GM19238 (cell line): ENCODE data around the gene NEK6.

Experiments used
- DNase-seq: peaks from one replicate; pipeline ENCODE4 v3.0.0; 2011; ENCODE audit warnings: low spot score; ENCODE audit not compliant: insufficient read length

NEK6 gene

GRCh38 chr9:124354346-124355038 lies 96.7 kb downstream of the NEK6 start:
- DNase-seq, result no peak

GRCh38 chr9:124355039-124355940 lies 97.5 kb downstream of the NEK6 start:
- DNase-seq, result no peak

GRCh38 chr9:124355941-124356744 lies 98.4 kb downstream of the NEK6 start:
- no peak for DNase-seq

GRCh38 chr9:124356745-124357390 lies 99.1 kb downstream of the NEK6 start:
- no peak for DNase-seq

- DNase-seq, result no peak
Measured at GRCh38 chr9:124357721-124358361, 100.1 kb downstream of the NEK6 start.

GRCh38 chr9:124358631-124359030 lies 100.9 kb downstream of the NEK6 start:
- DNase-seq, result no peak

GRCh38 chr9:124359426-124359825 lies 101.7 kb downstream of the NEK6 start:
- DNase-seq, result no peak

- DNase-seq, result no peak
Measured at GRCh38 chr9:124359855-124360678, 102.3 kb downstream of the NEK6 start.

- no peak for DNase-seq
Measured at GRCh38 chr9:124361128-124361527, 103.4 kb downstream of the NEK6 start.

- no peak for DNase-seq
Measured at GRCh38 chr9:124363326-124364096, 105.8 kb downstream of the NEK6 start.

GRCh38 chr9:124364141-124364540 lies 106.4 kb downstream of the NEK6 start:
- no peak for DNase-seq

- DNase-seq, result no peak
Measured at GRCh38 chr9:124365036-124365435, 107.3 kb downstream of the NEK6 start.

- DNase-seq, result no peak
Measured at GRCh38 chr9:124366476-124367220, 108.9 kb downstream of the NEK6 start.

- DNase-seq, result no peak
Measured at GRCh38 chr9:124368692-124369091, 110.9 kb downstream of the NEK6 start.

- no peak for DNase-seq
Measured at GRCh38 chr9:124369231-124369797, 111.6 kb downstream of the NEK6 start.

GRCh38 chr9:124370896-124371582 lies 113.3 kb downstream of the NEK6 start:
- DNase-seq, result no peak

- DNase-seq, result no peak
Measured at GRCh38 chr9:124372038-124372437, 114.3 kb downstream of the NEK6 start.

GRCh38 chr9:124373386-124373785 lies 115.6 kb downstream of the NEK6 start:
- no peak for DNase-seq
